ENCODE data around the gene WFIKKN2. TPM values are rescaled to one million over a fixed set of nuclear protein-coding genes. Genes with fewer than 3 reads are reported as not detected.
A peak's percentile ranks its signal among the peaks of the same experiment; 100 is the strongest.

The WFIKKN2 gene
- polyA plus RNA-seq, 1 donor = 0.13 TPM

DNA sequence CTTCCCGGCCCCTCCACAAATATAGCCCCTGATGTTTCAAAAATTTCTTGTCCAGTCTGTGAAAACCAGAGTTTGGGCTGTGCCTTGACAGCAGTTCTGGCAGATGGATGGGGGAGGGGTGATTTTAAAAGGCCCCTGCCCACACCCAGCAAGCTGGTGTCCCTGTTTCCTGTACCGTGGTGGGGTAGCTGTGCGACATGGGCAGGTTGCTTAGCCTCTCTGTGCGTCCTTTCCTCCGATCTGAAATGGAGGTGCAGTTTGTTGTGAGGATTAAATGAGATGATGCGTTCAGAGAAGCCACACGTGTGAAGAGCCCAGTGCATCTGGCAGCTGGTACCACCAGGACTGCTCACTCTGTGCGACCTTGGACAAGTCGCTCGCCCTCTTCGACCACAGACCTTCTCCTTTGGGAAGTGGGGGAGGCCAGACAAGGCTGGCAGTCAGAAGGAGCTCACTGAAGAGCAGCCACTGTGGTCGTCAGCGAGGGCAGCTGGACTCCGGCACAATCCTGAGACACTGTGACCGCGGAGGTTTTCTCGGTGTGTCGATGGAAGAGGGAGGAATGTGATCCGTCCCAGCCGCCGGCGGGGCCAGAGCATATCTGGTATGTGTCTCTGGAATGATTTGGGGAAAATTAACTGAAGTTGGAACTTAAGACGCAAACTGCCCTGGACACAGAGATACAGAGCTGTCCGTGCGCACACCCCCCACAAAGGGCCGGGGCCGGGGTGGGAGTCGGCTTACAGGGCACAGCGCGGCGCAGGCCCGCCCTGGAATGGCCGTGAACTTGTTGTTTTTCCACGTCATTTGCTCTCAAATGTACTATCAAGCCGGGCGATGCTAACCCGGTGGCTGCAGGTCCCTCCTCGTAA, 721 bp upstream of the WFIKKN2 start:
- peak in 1 of 2 donors; percentile 53 for DNase-seq
- Histone ChIP-seq H3K36me3 (ENCODE audit: control insufficient read depth, insufficient read depth, low read length) (no peaks in the 10 kb centered on the region), H3K27ac (ENCODE audit: low read length) (no peak overlapping the region), H3K4me1 (ENCODE audit: control insufficient read depth, insufficient read depth, low read length) (peaks cover 12% of the 10 kb centered on the region), H3K9me3 (ENCODE audit: control insufficient read depth, low read depth, low read length) (peaks cover 4% of the 10 kb centered on the region), H3K4me3 (ENCODE audit: low read length) (peak overlapping the region; percentile 24), H3K27me3 (ENCODE audit: control insufficient read depth, insufficient read depth, low read length) (peaks cover 7% of the 10 kb centered on the region)
- no CpG with 5 or more reads among the region's 38 CpGs for WGBS (ENCODE audit: insufficient coverage, low lambda C conversion rate)

DNA sequence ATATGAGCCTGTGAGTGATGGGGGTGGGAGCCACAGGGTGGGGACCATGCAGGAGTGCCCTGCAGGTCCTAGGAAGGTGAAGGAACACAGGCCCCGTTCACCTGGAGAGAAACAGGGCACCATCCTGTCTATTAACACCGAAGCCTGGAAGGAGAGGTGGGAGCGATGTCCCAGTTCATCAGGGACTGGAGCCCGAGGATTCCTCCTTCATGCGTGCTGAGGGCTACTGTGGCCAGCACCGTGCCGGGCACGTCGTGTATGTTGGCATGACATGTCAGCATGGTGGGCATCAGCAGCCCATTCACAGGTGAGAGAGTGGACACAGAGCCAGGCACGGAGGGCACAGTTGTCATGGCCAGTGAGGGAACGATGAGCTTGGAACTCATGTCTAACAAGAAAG, 1.4 kb downstream of the WFIKKN2 start:
- DNase-seq = no peak
- no peaks in the 10 kb centered on the region for H3K36me3 ChIP-seq (ENCODE audit: control insufficient read depth, insufficient read depth, low read length)
- H3K4me3 ChIP-seq (ENCODE audit: low read length) = no peak overlapping the region
- H3K4me1 ChIP-seq (ENCODE audit: control insufficient read depth, insufficient read depth, low read length) = peaks cover 12% of the 10 kb centered on the region
- H3K27me3 ChIP-seq (ENCODE audit: control insufficient read depth, insufficient read depth, low read length) = peaks cover 7% of the 10 kb centered on the region
- H3K27ac ChIP-seq (ENCODE audit: low read length) = no peak overlapping the region
- WGBS (ENCODE audit: insufficient coverage, low lambda C conversion rate) = no CpG with 5 or more reads among the region's 11 CpGs
- H3K9me3 ChIP-seq (ENCODE audit: control insufficient read depth, low read depth, low read length) = peaks cover 4% of the 10 kb centered on the region

DNA sequence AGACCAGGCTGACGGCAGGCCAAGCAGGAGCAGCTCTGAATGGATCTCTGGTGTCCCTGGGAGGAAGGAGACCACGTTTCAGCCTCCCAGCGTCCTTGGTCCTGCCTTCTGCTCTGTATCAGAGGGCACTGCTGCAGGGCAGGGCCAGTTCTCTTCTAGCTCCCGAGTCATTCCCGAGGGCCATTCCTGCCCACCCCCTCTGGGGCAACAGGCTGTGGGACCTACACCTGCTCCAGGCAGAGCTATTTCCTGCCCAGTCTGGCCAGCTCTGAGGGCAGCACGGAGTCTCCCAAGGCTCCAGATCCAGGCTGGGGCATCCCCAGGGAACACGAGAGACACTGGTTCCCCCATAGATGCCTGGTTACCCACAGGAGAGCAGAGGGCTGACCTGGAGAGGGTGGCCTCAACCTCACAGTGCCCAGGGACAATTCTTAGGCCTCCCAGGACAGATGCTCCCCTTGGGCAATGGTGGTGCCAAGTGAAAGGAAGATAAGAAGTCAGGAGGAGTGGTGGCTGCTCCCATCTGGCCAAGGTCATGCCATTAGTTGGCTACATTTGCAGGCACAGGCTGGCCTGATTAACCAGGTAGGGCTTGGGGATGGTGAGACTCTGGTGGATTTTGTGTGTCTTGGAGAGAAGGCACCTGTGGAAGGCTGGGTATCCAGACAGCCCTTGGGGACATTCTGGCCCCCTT, 2.0 kb downstream of the WFIKKN2 start:
- no peaks in the 10 kb centered on the region for H3K36me3 ChIP-seq (ENCODE audit: control insufficient read depth, insufficient read depth, low read length)

DNA sequence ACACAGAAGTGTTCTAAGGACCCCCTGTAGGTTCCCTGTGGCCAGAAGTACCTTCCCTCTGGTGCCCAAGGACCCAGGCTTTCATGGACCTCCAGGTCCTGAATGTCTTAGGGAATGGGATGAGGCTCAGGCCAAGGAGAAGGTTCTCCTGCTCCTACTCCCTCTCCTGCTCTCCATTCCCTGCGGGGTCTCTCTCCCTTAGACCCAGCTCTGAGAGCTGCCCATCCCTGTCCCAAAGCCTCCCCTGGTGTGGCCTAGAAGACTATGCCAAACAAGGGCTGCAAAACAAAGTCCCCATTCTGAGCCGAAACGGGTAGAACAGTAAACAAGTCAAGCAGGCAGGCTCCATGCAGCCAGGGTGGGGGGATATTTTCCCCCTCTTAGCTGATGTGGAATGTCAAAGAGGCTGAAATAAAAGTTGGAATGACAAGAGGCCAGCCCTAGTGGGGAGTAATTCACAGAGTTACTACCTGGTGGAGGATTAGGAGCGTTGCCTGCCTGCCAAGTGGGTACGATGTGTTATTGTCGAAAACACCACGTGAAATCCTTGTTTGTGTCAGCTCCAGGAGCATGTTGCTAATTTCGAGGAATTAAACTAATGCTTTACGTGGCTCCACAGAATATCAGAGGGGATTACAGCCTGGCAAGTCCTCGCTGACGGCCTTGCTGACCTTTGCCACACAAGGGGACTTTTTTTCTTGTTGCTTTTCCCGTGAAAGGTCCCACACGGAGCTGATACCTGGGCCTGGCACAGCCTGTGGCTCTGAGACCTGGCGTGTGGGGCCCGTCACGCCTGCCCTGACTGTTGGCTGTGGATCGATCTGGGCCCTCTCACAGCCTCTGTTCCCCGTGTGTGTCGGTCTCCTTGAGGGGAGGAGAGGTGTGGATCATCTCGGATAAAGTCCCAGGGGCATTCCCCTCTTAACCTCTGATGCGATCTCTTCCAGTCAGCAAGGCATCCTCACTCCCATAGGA, 2.9 kb downstream of the WFIKKN2 start:
- peaks cover 12% of the 10 kb centered on the region for H3K4me1 ChIP-seq (ENCODE audit: control insufficient read depth, insufficient read depth, low read length)
- peaks cover 2% of the 10 kb centered on the region for H3K9me3 ChIP-seq (ENCODE audit: control insufficient read depth, low read depth, low read length)
- H3K27ac ChIP-seq (ENCODE audit: low read length) = no peak overlapping the region
- H3K36me3 ChIP-seq (ENCODE audit: control insufficient read depth, insufficient read depth, low read length) = no peaks in the 10 kb centered on the region
- H3K4me3 ChIP-seq (ENCODE audit: low read length) = no peak overlapping the region
- WGBS (ENCODE audit: insufficient coverage, low lambda C conversion rate) = no CpG with 5 or more reads among the region's 21 CpGs
- H3K27me3 ChIP-seq (ENCODE audit: control insufficient read depth, insufficient read depth, low read length) = peaks cover 7% of the 10 kb centered on the region
- no peak for DNase-seq

More for the DNA sequence above, 2.0 kb downstream of the WFIKKN2 start:
- H3K27me3 ChIP-seq (ENCODE audit: control insufficient read depth, insufficient read depth, low read length) = peaks cover 7% of the 10 kb centered on the region
- H3K4me1 ChIP-seq (ENCODE audit: control insufficient read depth, insufficient read depth, low read length) = peaks cover 12% of the 10 kb centered on the region
- H3K9me3 ChIP-seq (ENCODE audit: control insufficient read depth, low read depth, low read length) = peaks cover 4% of the 10 kb centered on the region
- DNase-seq = no peak
- WGBS (ENCODE audit: insufficient coverage, low lambda C conversion rate) = no CpG with 5 or more reads among the region's 7 CpGs
- no peak overlapping the region for H3K27ac ChIP-seq (ENCODE audit: low read length)
- H3K4me3 ChIP-seq (ENCODE audit: low read length) = no peak overlapping the region

DNA sequence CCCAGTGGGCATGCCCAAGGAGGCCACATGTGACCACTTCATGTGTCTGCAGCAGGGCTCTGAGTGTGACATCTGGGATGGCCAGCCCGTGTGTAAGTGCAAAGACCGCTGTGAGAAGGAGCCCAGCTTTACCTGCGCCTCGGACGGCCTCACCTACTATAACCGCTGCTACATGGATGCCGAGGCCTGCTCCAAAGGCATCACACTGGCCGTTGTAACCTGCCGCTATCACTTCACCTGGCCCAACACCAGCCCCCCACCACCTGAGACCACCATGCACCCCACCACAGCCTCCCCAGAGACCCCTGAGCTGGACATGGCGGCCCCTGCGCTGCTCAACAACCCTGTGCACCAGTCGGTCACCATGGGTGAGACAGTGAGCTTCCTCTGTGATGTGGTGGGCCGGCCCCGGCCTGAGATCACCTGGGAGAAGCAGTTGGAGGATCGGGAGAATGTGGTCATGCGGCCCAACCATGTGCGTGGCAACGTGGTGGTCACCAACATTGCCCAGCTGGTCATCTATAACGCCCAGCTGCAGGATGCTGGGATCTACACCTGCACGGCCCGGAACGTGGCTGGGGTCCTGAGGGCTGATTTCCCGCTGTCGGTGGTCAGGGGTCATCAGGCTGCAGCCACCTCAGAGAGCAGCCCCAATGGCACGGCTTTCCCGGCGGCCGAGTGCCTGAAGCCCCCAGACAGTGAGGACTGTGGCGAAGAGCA, 4.4 kb downstream of the WFIKKN2 start:
- H3K4me3 ChIP-seq (ENCODE audit: low read length) = no peak overlapping the region
- H3K9me3 ChIP-seq (ENCODE audit: control insufficient read depth, low read depth, low read length) = peaks cover 2% of the 10 kb centered on the region
- peaks cover 9% of the 10 kb centered on the region for H3K4me1 ChIP-seq (ENCODE audit: control insufficient read depth, insufficient read depth, low read length)
- no peak overlapping the region for H3K27ac ChIP-seq (ENCODE audit: low read length)
- peaks cover 4% of the 10 kb centered on the region for H3K27me3 ChIP-seq (ENCODE audit: control insufficient read depth, insufficient read depth, low read length)
- WGBS (ENCODE audit: insufficient coverage, low lambda C conversion rate) = no CpG with 5 or more reads among the region's 29 CpGs
- no peaks in the 10 kb centered on the region for H3K36me3 ChIP-seq (ENCODE audit: control insufficient read depth, insufficient read depth, low read length)
- no peak for DNase-seq

DNA sequence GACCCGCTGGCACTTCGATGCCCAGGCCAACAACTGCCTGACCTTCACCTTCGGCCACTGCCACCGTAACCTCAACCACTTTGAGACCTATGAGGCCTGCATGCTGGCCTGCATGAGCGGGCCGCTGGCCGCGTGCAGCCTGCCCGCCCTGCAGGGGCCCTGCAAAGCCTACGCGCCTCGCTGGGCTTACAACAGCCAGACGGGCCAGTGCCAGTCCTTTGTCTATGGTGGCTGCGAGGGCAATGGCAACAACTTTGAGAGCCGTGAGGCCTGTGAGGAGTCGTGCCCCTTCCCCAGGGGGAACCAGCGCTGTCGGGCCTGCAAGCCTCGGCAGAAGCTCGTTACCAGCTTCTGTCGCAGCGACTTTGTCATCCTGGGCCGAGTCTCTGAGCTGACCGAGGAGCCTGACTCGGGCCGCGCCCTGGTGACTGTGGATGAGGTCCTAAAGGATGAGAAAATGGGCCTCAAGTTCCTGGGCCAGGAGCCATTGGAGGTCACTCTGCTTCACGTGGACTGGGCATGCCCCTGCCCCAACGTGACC, 5.0 kb downstream of the WFIKKN2 start:
- Histone ChIP-seq H3K9me3 (ENCODE audit: control insufficient read depth, low read depth, low read length) (no peaks in the 10 kb centered on the region), H3K27ac (ENCODE audit: low read length) (no peak overlapping the region), H3K4me1 (ENCODE audit: control insufficient read depth, insufficient read depth, low read length) (peaks cover 5% of the 10 kb centered on the region), H3K4me3 (ENCODE audit: low read length) (no peak overlapping the region), H3K27me3 (ENCODE audit: control insufficient read depth, insufficient read depth, low read length) (peaks cover 2% of the 10 kb centered on the region), H3K36me3 (ENCODE audit: control insufficient read depth, insufficient read depth, low read length) (no peaks in the 10 kb centered on the region)
- no CpG with 5 or more reads among the region's 29 CpGs for WGBS (ENCODE audit: insufficient coverage, low lambda C conversion rate)
- DNase-seq = no peak

DNA sequence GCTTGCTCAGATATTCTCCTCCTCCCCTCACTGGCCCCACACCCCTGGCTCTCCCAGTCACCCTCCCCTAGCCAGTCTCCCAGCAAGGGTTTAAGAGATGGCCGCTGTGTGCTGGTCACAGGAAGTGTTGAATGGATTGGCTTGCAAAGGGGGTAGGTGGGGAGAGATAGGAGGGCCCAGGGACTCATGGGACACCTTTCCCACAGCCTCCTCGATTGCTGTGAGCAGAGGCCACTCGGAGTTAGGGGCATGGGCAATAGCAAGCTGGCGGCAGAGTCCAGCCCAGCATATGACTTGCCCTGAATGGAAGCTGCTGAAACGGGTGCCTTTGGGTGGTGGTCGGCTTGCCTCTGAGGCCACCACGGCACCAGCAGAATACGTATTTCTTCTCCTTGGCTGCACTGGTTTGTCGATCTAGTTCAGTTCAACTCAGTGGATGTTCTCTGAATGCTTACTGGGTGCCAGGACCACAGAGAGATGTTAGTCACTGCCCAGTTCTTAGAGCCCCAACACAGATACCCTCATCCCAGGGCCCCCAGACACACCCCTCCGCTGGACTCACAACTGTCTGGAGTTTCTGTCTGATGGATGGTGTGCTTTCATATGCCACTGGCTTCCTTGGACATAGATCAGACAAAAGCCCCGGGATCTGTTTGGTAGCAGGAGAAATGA, 6.0 kb downstream of the WFIKKN2 start:
- no peak for DNase-seq
- Histone ChIP-seq H3K27me3 (ENCODE audit: control insufficient read depth, insufficient read depth, low read length) (no peaks in the 10 kb centered on the region), H3K36me3 (ENCODE audit: control insufficient read depth, insufficient read depth, low read length) (no peaks in the 10 kb centered on the region), H3K4me3 (ENCODE audit: low read length) (no peak overlapping the region), H3K27ac (ENCODE audit: low read length) (no peak overlapping the region), H3K9me3 (ENCODE audit: control insufficient read depth, low read depth, low read length) (no peaks in the 10 kb centered on the region), H3K4me1 (ENCODE audit: control insufficient read depth, insufficient read depth, low read length) (peaks cover 11% of the 10 kb centered on the region)
- 0% methylated on average over 1 of the region's 11 CpGs for WGBS (ENCODE audit: insufficient coverage, low lambda C conversion rate)

DNA sequence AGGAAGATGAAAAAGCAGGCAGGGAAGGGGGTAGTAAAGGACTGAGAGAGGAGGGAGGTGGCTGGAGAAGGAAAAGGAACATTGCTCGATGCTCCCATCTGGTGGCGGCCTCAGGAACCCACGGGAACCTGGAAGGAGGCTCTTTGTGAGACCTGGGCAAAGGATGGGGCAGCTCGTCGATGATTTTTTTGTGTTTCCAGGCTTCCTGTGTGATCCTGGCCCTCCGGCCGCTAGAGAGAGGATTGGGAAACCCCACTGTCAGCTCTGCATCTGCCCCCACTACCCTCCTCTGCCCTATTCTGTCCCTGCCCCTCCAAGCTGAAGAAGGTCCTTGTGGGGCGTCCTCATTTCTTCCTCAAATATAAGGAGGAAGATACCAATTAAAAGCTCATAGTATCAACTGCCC, 6.6 kb downstream of the WFIKKN2 start:
- H3K9me3 ChIP-seq (ENCODE audit: control insufficient read depth, low read depth, low read length) = no peaks in the 10 kb centered on the region
- H3K4me1 ChIP-seq (ENCODE audit: control insufficient read depth, insufficient read depth, low read length) = peaks cover 11% of the 10 kb centered on the region
- no peaks in the 10 kb centered on the region for H3K36me3 ChIP-seq (ENCODE audit: control insufficient read depth, insufficient read depth, low read length)
- no peak overlapping the region for H3K27ac ChIP-seq (ENCODE audit: low read length)
- H3K27me3 ChIP-seq (ENCODE audit: control insufficient read depth, insufficient read depth, low read length) = no peaks in the 10 kb centered on the region
- peak; percentile 48 to 53 for DNase-seq
- no peak overlapping the region for H3K4me3 ChIP-seq (ENCODE audit: low read length)
- no CpG with 5 or more reads among the region's 8 CpGs for WGBS (ENCODE audit: insufficient coverage, low lambda C conversion rate)

DNA sequence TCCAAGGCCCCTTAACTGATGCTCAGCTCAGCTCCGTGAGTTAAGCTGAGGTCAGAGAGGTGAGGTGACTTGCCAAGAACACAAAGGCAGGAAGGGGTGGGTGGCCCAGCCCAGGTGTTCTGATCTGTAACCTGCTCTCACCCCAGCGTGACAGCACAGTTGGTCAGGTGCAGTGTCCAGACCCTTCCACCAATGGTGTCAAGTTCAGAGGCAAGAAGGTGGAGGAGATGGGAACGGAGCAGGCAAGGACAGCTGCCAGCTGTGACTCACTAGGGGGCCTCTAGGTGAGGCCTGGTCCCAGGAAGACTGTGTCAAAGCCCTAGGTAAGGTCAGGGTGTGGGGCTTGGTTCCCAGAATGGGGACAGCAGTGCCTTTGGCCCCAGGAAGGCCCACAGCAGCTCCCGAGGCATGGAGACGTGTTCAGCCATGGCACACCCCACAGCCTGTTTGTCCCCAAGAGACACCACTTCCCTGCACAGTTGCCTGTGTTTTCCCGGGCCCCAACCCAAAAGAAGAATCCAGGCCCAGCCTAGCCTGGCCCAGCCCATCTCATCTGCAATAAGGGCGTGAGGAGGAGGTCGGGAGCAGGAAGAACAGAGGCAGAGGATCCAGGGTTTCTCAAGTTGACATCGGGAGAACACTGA, 7.2 kb downstream of the WFIKKN2 start:
- WGBS (ENCODE audit: insufficient coverage, low lambda C conversion rate) = no CpG with 5 or more reads among the region's 9 CpGs
- H3K4me1 ChIP-seq (ENCODE audit: control insufficient read depth, insufficient read depth, low read length) = peaks cover 11% of the 10 kb centered on the region
- H3K4me3 ChIP-seq (ENCODE audit: low read length) = no peak overlapping the region
- H3K27me3 ChIP-seq (ENCODE audit: control insufficient read depth, insufficient read depth, low read length) = no peaks in the 10 kb centered on the region
- no peaks in the 10 kb centered on the region for H3K36me3 ChIP-seq (ENCODE audit: control insufficient read depth, insufficient read depth, low read length)
- no peak for DNase-seq
- H3K27ac ChIP-seq (ENCODE audit: low read length) = no peak overlapping the region
- no peaks in the 10 kb centered on the region for H3K9me3 ChIP-seq (ENCODE audit: control insufficient read depth, low read depth, low read length)

Data from large intestine (tissue), 3 donors.